Body of pancreas (tissue), 4 donors: ENCODE measurements around the gene GABBR1.

Experiments used
- POLR2A ChIP-seq, 3 donors: fragments of 450-650 bp; IDR thresholded peaks; one replicate each; pipeline ENCODE4 v1.6.1; 2016; ENCODE audit warnings: antibody characterized with exemption in 3 of 3, mild to moderate bottlenecking in 2 of 3
- TF ChIP-seq, protein P1 (sequence below), 7 experiments: fragments of 450-650 bp in 4 of 7; fragments of 200-600 bp in 3 of 7; sonication (generic) in 3 of 7; IDR thresholded peaks; one replicate each; pipeline ENCODE4 v1.5.1; 2016 to 2019; ENCODE audit warnings: antibody characterized with exemption in 7 of 7

DNA sequence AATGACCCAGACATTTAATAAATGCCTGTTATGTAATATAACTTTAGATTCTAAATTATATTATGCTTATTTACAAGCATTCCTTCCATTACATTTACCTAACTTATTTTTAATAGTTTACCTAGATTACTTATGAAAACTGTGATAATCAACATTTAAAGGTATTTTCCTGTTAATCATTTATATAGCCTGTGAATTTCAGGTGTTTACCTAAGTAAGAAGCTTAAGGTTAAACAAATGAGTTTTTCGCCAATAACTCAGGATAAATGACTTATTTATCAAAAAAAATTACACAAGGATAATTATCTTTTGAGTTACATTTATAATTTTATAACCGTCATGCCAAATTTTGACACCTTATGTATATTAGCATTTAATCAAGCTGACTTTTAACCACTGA is 108.9 kb downstream of the GABBR1 start:
- TF ChIP-seq, protein P1, sequence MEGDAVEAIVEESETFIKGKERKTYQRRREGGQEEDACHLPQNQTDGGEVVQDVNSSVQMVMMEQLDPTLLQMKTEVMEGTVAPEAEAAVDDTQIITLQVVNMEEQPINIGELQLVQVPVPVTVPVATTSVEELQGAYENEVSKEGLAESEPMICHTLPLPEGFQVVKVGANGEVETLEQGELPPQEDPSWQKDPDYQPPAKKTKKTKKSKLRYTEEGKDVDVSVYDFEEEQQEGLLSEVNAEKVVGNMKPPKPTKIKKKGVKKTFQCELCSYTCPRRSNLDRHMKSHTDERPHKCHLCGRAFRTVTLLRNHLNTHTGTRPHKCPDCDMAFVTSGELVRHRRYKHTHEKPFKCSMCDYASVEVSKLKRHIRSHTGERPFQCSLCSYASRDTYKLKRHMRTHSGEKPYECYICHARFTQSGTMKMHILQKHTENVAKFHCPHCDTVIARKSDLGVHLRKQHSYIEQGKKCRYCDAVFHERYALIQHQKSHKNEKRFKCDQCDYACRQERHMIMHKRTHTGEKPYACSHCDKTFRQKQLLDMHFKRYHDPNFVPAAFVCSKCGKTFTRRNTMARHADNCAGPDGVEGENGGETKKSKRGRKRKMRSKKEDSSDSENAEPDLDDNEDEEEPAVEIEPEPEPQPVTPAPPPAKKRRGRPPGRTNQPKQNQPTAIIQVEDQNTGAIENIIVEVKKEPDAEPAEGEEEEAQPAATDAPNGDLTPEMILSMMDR (IDR thresholded peaks at IDR 0.05) = no peak
- no peak for TF ChIP-seq POLR2A (IDR thresholded peaks at IDR 0.05)
